Memory B cell (primary cell): Measurements from ENCODE around the gene BMF.
"Not testable (repeated sequence)": the region's sequence is repeated elsewhere in the genome, so short reads cannot be mapped to it uniquely, and the experiment has no call there.

Experiments used
- ATAC-seq: fragments of 150-1000 bp; cut with Tn5 transposase; 2 replicates; pipeline ENCODE4 v1.10.0; 2021; ENCODE audit warnings: low read depth, mild to moderate bottlenecking, moderate library complexity
- DNase-seq, 2 donors: peaks; one replicate each; pipeline ENCODE4 v3.0.0; 2022; ENCODE audit warnings: low spot score in 2 of 2
- H3K27ac Mint-ChIP-seq: one replicate; pipeline ENCODE4 v1.8.0; 2022; ENCODE audit warnings: mild to moderate bottlenecking, moderate library complexity, mixed read lengths
- H3K27me3 Mint-ChIP-seq: one replicate; pipeline ENCODE4 v1.8.0; 2022; ENCODE audit warnings: mixed read lengths
- H3K36me3 Mint-ChIP-seq: one replicate; pipeline ENCODE4 v1.8.0; 2022; ENCODE audit warnings: mild to moderate bottlenecking, mixed read lengths
- H3K4me1 Mint-ChIP-seq: one replicate; pipeline ENCODE4 v1.8.0; 2022; ENCODE audit warnings: mixed read lengths
- H3K4me3 Mint-ChIP-seq: one replicate; pipeline ENCODE4 v1.8.0; 2022; ENCODE audit warnings: mild to moderate bottlenecking, moderate library complexity, mixed read lengths
- H3K9me3 Mint-ChIP-seq: one replicate; pipeline ENCODE4 v1.8.0; 2022; ENCODE audit warnings: mixed read lengths

The BMF gene

GRCh38 chr15:40118473-40118872 lies 9.8 kb upstream of the BMF start:
- Mint-ChIP-seq H3K36me3 (no peaks in the 10 kb centered on the region), H3K4me1 (peaks cover 13% of the 10 kb centered on the region), H3K27me3 (no peaks in the 10 kb centered on the region), H3K9me3 (no peaks in the 10 kb centered on the region), H3K4me3 (no peak overlapping the region), H3K27ac (no peak overlapping the region)
- no peak for ATAC-seq
- DNase-seq: no peak

- Mint-ChIP-seq H3K4me3 (peak overlapping the region; percentile 6), H3K27me3 (no peaks in the 10 kb centered on the region), H3K36me3 (no peaks in the 10 kb centered on the region), H3K4me1 (peaks cover 24% of the 10 kb centered on the region), H3K27ac (peak overlapping the region; percentile 88), H3K9me3 (no peaks in the 10 kb centered on the region)
- ATAC-seq: peak; percentile 99
- DNase-seq: peak; percentile 63 to 68
Measured at GRCh38 chr15:40115670-40116093, 7.0 kb upstream of the BMF start.

- not testable (repeated sequence) for DNase-seq, H3K27me3 Mint-ChIP-seq, H3K36me3 Mint-ChIP-seq, ATAC-seq, H3K4me3 Mint-ChIP-seq, H3K9me3 Mint-ChIP-seq
- peaks cover 24% of the 10 kb centered on the region for H3K4me1 Mint-ChIP-seq
- H3K27ac Mint-ChIP-seq: peak overlapping the region; percentile 88
Measured at GRCh38 chr15:40115106-40115505, 6.4 kb upstream of the BMF start.

GRCh38 chr15:40114218-40114617 lies 5.5 kb upstream of the BMF start:
- peak overlapping the region; percentile 88 for H3K27ac Mint-ChIP-seq
- ATAC-seq (no peak), DNase-seq (no peak)
- H3K27me3 Mint-ChIP-seq: no peaks in the 10 kb centered on the region
- H3K36me3 Mint-ChIP-seq: no peaks in the 10 kb centered on the region
- H3K4me1 Mint-ChIP-seq: peaks cover 28% of the 10 kb centered on the region
- no peaks in the 10 kb centered on the region for H3K9me3 Mint-ChIP-seq
- no peak overlapping the region for H3K4me3 Mint-ChIP-seq

- Mint-ChIP-seq H3K4me1 (peaks cover 29% of the 10 kb centered on the region), H3K27me3 (no peaks in the 10 kb centered on the region), H3K9me3 (no peaks in the 10 kb centered on the region), H3K27ac (no peak overlapping the region), H3K4me3 (no peak overlapping the region), H3K36me3 (no peaks in the 10 kb centered on the region)
- no peak for DNase-seq
- no peak for ATAC-seq
Measured at GRCh38 chr15:40112789-40113188, 4.1 kb upstream of the BMF start.

- no peaks in the 10 kb centered on the region for H3K9me3 Mint-ChIP-seq
Measured at GRCh38 chr15:40111888-40112287, 3.2 kb upstream of the BMF start.

GRCh38 chr15:40110866-40111550 lies 2.3 kb upstream of the BMF start:
- ATAC-seq (no peak), DNase-seq (no peak)
- Mint-ChIP-seq H3K36me3 (no peaks in the 10 kb centered on the region), H3K27me3 (no peaks in the 10 kb centered on the region), H3K27ac (no peak overlapping the region), H3K4me3 (peak overlapping the region; percentile 45), H3K9me3 (no peaks in the 10 kb centered on the region), H3K4me1 (peaks cover 43% of the 10 kb centered on the region)

More at GRCh38 chr15:40111888-40112287, 3.2 kb upstream of the BMF start:
- Mint-ChIP-seq H3K27me3 (no peaks in the 10 kb centered on the region), H3K36me3 (no peaks in the 10 kb centered on the region), H3K27ac (no peak overlapping the region), H3K4me1 (peaks cover 38% of the 10 kb centered on the region), H3K4me3 (no peak overlapping the region)
- no peak for DNase-seq
- ATAC-seq: no peak

- DNase-seq: no peak
- Mint-ChIP-seq H3K27me3 (no peaks in the 10 kb centered on the region), H3K4me1 (peaks cover 54% of the 10 kb centered on the region), H3K36me3 (peaks cover 5% of the 10 kb centered on the region), H3K4me3 (peak overlapping the region; percentile 86), H3K9me3 (no peaks in the 10 kb centered on the region), H3K27ac (peak overlapping the region; percentile 99)
- ATAC-seq: peak; percentile 3
Measured at GRCh38 chr15:40108061-40108854, 421 bp downstream of the BMF start.

GRCh38 chr15:40106203-40107161 lies 2.2 kb downstream of the BMF start:
- peak overlapping the region; percentile 86 for H3K4me3 Mint-ChIP-seq
- peaks cover 11% of the 10 kb centered on the region for H3K36me3 Mint-ChIP-seq
- DNase-seq: peak; percentile 58
- H3K9me3 Mint-ChIP-seq: no peaks in the 10 kb centered on the region
- no peaks in the 10 kb centered on the region for H3K27me3 Mint-ChIP-seq
- H3K27ac Mint-ChIP-seq: peak overlapping the region; percentile 99
- peak; percentile 57 for ATAC-seq
- peaks cover 55% of the 10 kb centered on the region for H3K4me1 Mint-ChIP-seq

GRCh38 chr15:40105517-40106202 lies 3.0 kb downstream of the BMF start:
- DNase-seq (no peak), ATAC-seq (no peak)
- no peaks in the 10 kb centered on the region for H3K9me3 Mint-ChIP-seq
- H3K4me1 Mint-ChIP-seq: peaks cover 62% of the 10 kb centered on the region
- peak overlapping the region; percentile 99 for H3K27ac Mint-ChIP-seq
- peaks cover 16% of the 10 kb centered on the region for H3K36me3 Mint-ChIP-seq
- no peaks in the 10 kb centered on the region for H3K27me3 Mint-ChIP-seq
- H3K4me3 Mint-ChIP-seq: peak overlapping the region; percentile 86

- Mint-ChIP-seq H3K9me3 (no peaks in the 10 kb centered on the region), H3K4me3 (peak overlapping the region; percentile 86), H3K36me3 (peaks cover 16% of the 10 kb centered on the region), H3K27ac (peak overlapping the region; percentile 99), H3K4me1 (peaks cover 67% of the 10 kb centered on the region), H3K27me3 (no peaks in the 10 kb centered on the region)
- DNase-seq: peak; percentile 70 to 75
- ATAC-seq: peak; percentile 30
Measured at GRCh38 chr15:40104865-40105516, 3.7 kb downstream of the BMF start.

- peak overlapping the region; percentile 86 for H3K4me3 Mint-ChIP-seq
- H3K27ac Mint-ChIP-seq: peak overlapping the region; percentile 99
- no peak for ATAC-seq
- peaks cover 68% of the 10 kb centered on the region for H3K4me1 Mint-ChIP-seq
- DNase-seq: no peak
- H3K36me3 Mint-ChIP-seq: peaks cover 16% of the 10 kb centered on the region
- no peaks in the 10 kb centered on the region for H3K27me3 Mint-ChIP-seq
- no peaks in the 10 kb centered on the region for H3K9me3 Mint-ChIP-seq
Measured at GRCh38 chr15:40104296-40104864, 4.3 kb downstream of the BMF start.

- ATAC-seq (no peak), DNase-seq (no peak)
- H3K36me3 Mint-ChIP-seq: peaks cover 16% of the 10 kb centered on the region
- H3K4me3 Mint-ChIP-seq: peak overlapping the region; percentile 86
- H3K27me3 Mint-ChIP-seq: no peaks in the 10 kb centered on the region
- H3K4me1 Mint-ChIP-seq: peaks cover 69% of the 10 kb centered on the region
- no peak overlapping the region for H3K27ac Mint-ChIP-seq
- H3K9me3 Mint-ChIP-seq: no peaks in the 10 kb centered on the region
Measured at GRCh38 chr15:40103864-40104271, 4.8 kb downstream of the BMF start.
